ENCODE results near the gene CLK2. TPM values are rescaled to one million over a fixed set of nuclear protein-coding genes. Genes with fewer than 3 reads are reported as not detected.

CLK2 gene
- total and polyA plus RNA-seq, 2 of the 13 experiments (the other 11 are each of a cell fraction or from before 2014, with no cell fraction given) = 20.1 to 73.5 TPM

- TF ChIP-seq ZBTB43 (CRISPR knock-in tag; conservative IDR thresholded peaks at IDR 0.05) (no peak), YY1 (IDR thresholded peaks at IDR 0.05; ENCODE audit: insufficient read depth, insufficient replicate concordance, low read depth, low read length) (peak; percentile 91), ZNF619 (CRISPR knock-in tag; IDR thresholded peaks at IDR 0.05) (0 out of 2 replicates have a peak, but pooled peaks have one; percentile 58), DMTF1 (CRISPR knock-in tag; IDR thresholded peaks at IDR 0.05) (no peak), JUN (CRISPR knock-in tag; IDR thresholded peaks at IDR 0.05) (no peak), ETV6 (CRISPR knock-in tag; conservative IDR thresholded peaks at IDR 0.05) (no peak), ZNF775 (CRISPR knock-in tag; IDR thresholded peaks at IDR 0.05; ENCODE audit: borderline replicate concordance) (0 out of 2 replicates have a peak, but pooled peaks have one; percentile 36), MED13 (CRISPR knock-in tag; IDR thresholded peaks at IDR 0.05) (peak; percentile 67), PRDM15 (CRISPR knock-in tag; IDR thresholded peaks at IDR 0.05) (peak; percentile 61; the same call in 1 of the 2 replicates), TSC22D2 (CRISPR knock-in tag; IDR thresholded peaks at IDR 0.05; ENCODE audit: borderline replicate concordance) (no peak), LBX2 (CRISPR knock-in tag; IDR thresholded peaks at IDR 0.05; ENCODE audit: borderline replicate concordance) (no peak), GATAD2A (CRISPR knock-in tag; IDR thresholded peaks at IDR 0.05) (no peak; the same call in 1 of the 2 replicates), ZNF614 (CRISPR knock-in tag; IDR thresholded peaks at IDR 0.05; ENCODE audit: borderline replicate concordance) (peak; percentile 54; the same call in 1 of the 2 replicates), MXI1 (IDR thresholded peaks at IDR 0.05; ENCODE audit: borderline replicate concordance, low read depth, low read length) (peak; percentile 73; the same call in 1 of the 3 replicates), ARID4A (CRISPR knock-in tag; IDR thresholded peaks at IDR 0.05; ENCODE audit: borderline replicate concordance) (peak; percentile 83; the same call in 1 of the 2 replicates)
These were observed 17.9 kb downstream of the CLK2 start, which contains the start of gene ENTREP3 (continued) for GRCh38 chr1:155255243-155256007.

Measured in HepG2 (cell line).